ENCODE results near the gene GNA12.

DNA sequence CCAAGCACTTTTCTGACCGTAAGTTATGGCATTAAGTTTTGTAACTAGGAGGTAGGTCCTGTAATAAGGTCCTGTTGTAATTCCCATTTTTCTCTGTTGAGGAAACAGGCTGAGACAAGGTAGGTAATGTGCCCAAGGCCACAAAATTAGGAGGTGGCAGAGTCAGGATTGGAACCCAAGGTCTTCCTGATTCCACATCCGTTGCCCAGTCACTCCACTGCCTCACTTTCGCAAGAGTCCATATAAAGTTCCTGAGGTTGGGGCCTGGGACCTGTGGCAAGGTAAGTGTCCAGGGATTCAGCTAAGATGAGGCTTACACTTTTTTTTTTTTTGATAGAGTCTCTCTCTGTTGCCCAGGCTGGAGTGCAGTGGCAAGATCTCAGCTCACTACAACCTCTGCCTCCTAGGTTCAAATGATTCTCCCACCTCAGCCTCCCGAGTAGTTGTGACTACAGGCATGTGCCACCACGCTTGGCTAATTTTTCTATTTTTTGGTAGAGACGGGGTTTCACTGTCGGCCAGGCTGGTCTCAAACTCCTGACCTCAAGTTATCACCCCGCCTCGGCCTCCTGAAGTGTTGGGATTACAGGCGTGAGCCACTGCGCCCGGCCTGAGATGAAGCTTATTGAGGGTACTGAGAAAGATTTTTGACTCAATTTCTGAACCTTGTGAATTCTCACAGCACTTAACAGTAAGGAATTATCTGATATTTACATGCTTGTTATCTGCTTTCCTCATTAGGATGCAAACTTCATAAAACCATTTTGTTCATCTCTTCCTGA lies 20.3 kb upstream of the GNA12 start:
- TF ChIP-seq CTCF (IDR thresholded peaks at IDR 0.05) (no peak), POLR2A (IDR thresholded peaks at IDR 0.05) (no peak)

Data from right lobe of liver (tissue), 4 donors.